Measurements from ENCODE around the gene PDE4B.

PDE4B gene

GRCh38 chr1:66339944-66340343 is 547.2 kb downstream of the PDE4B start:
- Histone ChIP-seq H4K20me1 (ENCODE audit: insufficient read depth) (no peaks in the 10 kb centered on the region), H3K27ac (no peak overlapping the region), H3K27me3 (ENCODE audit: insufficient read depth, low read depth) (no peaks in the 10 kb centered on the region), H3K79me2 (ENCODE audit: insufficient read depth, low read depth) (no peaks in the 10 kb centered on the region), H3K4me3 (IDR thresholded peaks at IDR 0.05; ENCODE audit: insufficient read depth, low read depth, low read length) (no peak overlapping the region), H3K9ac (no peak overlapping the region), H3K4me2 (no peak overlapping the region), H2AFZ (ENCODE audit: low read depth) (no peak overlapping the region), H3K36me3 (ENCODE audit: insufficient read depth) (no peaks in the 10 kb centered on the region), H3K4me1 (ENCODE audit: low read depth, poor library complexity, severe bottlenecking) (no peaks in the 10 kb centered on the region)
- TF ChIP-seq CTCF (conservative IDR thresholded peaks at IDR 0.05; ENCODE audit: low read depth, low read length): no peak

- H3K4me2 ChIP-seq: no peak overlapping the region
- no peaks in the 10 kb centered on the region for H3K36me3 ChIP-seq (ENCODE audit: insufficient read depth)
- H3K4me3 ChIP-seq (IDR thresholded peaks at IDR 0.05; ENCODE audit: insufficient read depth, low read depth, low read length): no peak overlapping the region
- no peaks in the 10 kb centered on the region for H4K20me1 ChIP-seq (ENCODE audit: insufficient read depth)
- no peak overlapping the region for H2AFZ ChIP-seq (ENCODE audit: low read depth)
- no peaks in the 10 kb centered on the region for H3K79me2 ChIP-seq (ENCODE audit: insufficient read depth, low read depth)
- H3K9ac ChIP-seq: no peak overlapping the region
- TF ChIP-seq CTCF (conservative IDR thresholded peaks at IDR 0.05; ENCODE audit: low read depth, low read length): no peak
- H3K27me3 ChIP-seq (ENCODE audit: insufficient read depth, low read depth): no peaks in the 10 kb centered on the region
- no peak overlapping the region for H3K27ac ChIP-seq
- H3K4me1 ChIP-seq (ENCODE audit: low read depth, poor library complexity, severe bottlenecking): no peaks in the 10 kb centered on the region
These were observed 548.9 kb downstream of the PDE4B start for GRCh38 chr1:66341446-66342089.

- Histone ChIP-seq H3K4me2 (no peak overlapping the region), H3K9ac (no peak overlapping the region), H3K4me1 (ENCODE audit: low read depth, poor library complexity, severe bottlenecking) (no peaks in the 10 kb centered on the region), H4K20me1 (ENCODE audit: insufficient read depth) (no peaks in the 10 kb centered on the region), H3K4me3 (IDR thresholded peaks at IDR 0.05; ENCODE audit: insufficient read depth, low read depth, low read length) (no peak overlapping the region), H3K79me2 (ENCODE audit: insufficient read depth, low read depth) (no peaks in the 10 kb centered on the region), H2AFZ (ENCODE audit: low read depth) (no peak overlapping the region), H3K27ac (no peak overlapping the region), H3K27me3 (ENCODE audit: insufficient read depth, low read depth) (no peaks in the 10 kb centered on the region), H3K36me3 (ENCODE audit: insufficient read depth) (no peaks in the 10 kb centered on the region)
- no peak for TF ChIP-seq CTCF (conservative IDR thresholded peaks at IDR 0.05; ENCODE audit: low read depth, low read length)
These were observed 550.0 kb downstream of the PDE4B start for GRCh38 chr1:66342707-66343106.

- H3K4me3 ChIP-seq (IDR thresholded peaks at IDR 0.05; ENCODE audit: insufficient read depth, low read depth, low read length): no peak overlapping the region
- no peak overlapping the region for H2AFZ ChIP-seq (ENCODE audit: low read depth)
- no peaks in the 10 kb centered on the region for H4K20me1 ChIP-seq (ENCODE audit: insufficient read depth)
- H3K27ac ChIP-seq: no peak overlapping the region
- TF ChIP-seq CTCF (conservative IDR thresholded peaks at IDR 0.05; ENCODE audit: low read depth, low read length): no peak
- no peaks in the 10 kb centered on the region for H3K27me3 ChIP-seq (ENCODE audit: insufficient read depth, low read depth)
- no peak overlapping the region for H3K9ac ChIP-seq
- no peak overlapping the region for H3K4me2 ChIP-seq
- H3K79me2 ChIP-seq (ENCODE audit: insufficient read depth, low read depth): no peaks in the 10 kb centered on the region
- H3K4me1 ChIP-seq (ENCODE audit: low read depth, poor library complexity, severe bottlenecking): no peaks in the 10 kb centered on the region
- no peaks in the 10 kb centered on the region for H3K36me3 ChIP-seq (ENCODE audit: insufficient read depth)
These were observed 551.1 kb downstream of the PDE4B start for GRCh38 chr1:66343569-66344325.

All from KMS-11 (cell line).